Suppressor macrophage treated with lipopolysaccharide for 1 hour (primary cell): ENCODE results near the gene GALNT7.

Experiments used
- DNase-seq, 3 donors: peaks; one replicate each; pipeline ENCODE4 v3.0.0-alpha.2; 2020 to 2022

The GALNT7 gene

GRCh38 chr4:173265751-173266150, 97.1 kb downstream of the GALNT7 start:
- no peak for DNase-seq

DNA sequence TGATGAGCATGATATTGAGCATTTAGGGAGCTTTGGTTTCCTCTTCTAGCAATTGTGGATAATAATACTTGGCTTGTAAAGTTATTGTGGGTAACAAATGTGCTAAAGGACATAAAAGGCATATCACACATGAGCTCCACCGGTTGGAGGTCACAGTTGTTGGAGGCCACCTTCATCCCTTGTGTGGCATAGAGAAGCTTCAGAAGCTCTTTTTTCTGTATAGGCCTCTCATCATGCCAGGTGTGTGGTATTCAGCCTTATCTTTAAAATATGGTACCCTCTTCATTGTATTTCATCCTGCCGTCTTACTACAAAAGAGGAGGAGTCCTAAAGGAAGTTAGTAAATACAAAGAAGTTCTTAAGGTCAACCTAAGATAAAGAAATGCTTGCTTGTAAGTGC, 99.1 kb downstream of the GALNT7 start:
- DNase-seq, result no peak

- DNase-seq, result no peak
These were observed 100.7 kb downstream of the GALNT7 start for GRCh38 chr4:173269280-173269679.

DNA sequence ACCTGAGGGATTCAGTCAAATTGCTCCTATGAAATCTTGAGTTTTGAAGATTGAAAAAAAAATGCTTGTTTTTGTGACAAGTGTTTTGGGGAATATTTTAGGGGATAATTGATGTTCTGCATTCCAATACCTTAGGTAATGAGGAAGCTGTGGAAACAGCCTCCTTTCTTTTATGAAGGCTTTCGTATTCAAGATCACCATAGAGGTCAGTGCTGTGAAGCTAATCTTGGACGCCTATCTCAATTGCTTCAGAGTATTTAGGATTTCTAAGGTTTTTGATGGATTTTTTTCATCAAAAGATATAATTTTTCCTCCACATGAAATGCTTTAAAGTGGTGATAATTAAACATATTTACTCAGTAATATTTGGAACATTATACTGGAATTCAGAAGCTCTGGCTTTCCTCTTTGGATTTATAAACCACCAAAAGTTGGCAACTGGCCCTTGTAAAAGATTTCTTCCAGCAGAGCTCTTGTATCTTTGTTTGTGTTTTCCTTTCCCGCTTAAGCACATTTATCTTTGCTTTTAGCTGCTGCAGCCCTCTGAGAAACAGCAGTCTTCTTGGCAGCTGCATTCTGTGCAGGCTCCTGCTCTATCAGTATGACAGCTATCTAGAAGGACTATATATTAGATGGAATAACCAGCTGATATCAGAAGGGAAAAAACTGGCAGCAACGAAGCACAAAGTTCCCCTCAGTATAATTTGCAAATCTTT, 101.9 kb downstream of the GALNT7 start:
- DNase-seq, result no peak

DNA sequence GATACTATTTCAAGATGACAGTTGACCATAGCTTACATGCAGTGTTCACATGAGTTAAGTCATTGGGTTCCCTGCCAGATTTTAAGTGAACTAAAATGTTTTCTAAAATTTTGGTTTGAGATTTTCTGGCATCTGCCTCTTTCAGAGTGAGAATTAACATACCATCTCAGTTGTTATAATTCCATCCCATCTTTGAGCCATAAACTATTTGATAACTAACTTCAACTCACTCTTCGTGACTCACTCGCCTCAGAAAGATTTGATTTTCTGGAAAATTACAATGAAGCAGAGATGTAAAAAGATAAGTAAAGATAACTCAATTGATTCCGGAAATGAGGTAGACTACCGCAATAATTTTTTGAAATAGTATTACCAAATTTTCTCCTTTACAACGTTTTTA, 103.7 kb downstream of the GALNT7 start:
- DNase-seq, result no peak

GRCh38 chr4:173272996-173273395, 104.4 kb downstream of the GALNT7 start:
- DNase-seq, result peak; percentile 27 to 69 (median 67)

GRCh38 chr4:173273941-173274340, 105.3 kb downstream of the GALNT7 start:
- DNase-seq, result no peak

DNA sequence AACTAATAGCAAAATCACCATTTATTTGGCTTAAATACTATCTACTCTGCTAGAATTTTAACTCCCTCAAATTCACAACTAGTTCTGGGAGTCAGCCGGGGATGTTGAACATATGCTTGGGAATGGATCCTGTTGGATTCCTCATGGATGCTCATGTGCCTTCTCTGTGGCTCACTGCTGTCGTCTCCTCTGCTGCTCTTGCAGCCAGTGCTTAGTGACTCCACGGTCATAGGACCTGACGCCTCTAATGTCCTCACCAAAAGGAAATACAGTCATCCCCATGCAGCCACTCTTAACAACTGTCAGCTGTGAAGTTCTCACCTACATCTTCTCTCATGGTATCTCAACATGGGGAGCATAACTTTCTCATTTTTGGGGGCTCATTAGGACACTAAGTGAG, 106.1 kb downstream of the GALNT7 start:
- no peak for DNase-seq

- no peak for DNase-seq
These were observed 106.5 kb downstream of the GALNT7 start for GRCh38 chr4:173275150-173275549.

- DNase-seq, result no peak
These were observed 108.7 kb downstream of the GALNT7 start for GRCh38 chr4:173277340-173277739.

- no peak for DNase-seq
These were observed 112.4 kb downstream of the GALNT7 start for GRCh38 chr4:173280998-173281397.

DNA sequence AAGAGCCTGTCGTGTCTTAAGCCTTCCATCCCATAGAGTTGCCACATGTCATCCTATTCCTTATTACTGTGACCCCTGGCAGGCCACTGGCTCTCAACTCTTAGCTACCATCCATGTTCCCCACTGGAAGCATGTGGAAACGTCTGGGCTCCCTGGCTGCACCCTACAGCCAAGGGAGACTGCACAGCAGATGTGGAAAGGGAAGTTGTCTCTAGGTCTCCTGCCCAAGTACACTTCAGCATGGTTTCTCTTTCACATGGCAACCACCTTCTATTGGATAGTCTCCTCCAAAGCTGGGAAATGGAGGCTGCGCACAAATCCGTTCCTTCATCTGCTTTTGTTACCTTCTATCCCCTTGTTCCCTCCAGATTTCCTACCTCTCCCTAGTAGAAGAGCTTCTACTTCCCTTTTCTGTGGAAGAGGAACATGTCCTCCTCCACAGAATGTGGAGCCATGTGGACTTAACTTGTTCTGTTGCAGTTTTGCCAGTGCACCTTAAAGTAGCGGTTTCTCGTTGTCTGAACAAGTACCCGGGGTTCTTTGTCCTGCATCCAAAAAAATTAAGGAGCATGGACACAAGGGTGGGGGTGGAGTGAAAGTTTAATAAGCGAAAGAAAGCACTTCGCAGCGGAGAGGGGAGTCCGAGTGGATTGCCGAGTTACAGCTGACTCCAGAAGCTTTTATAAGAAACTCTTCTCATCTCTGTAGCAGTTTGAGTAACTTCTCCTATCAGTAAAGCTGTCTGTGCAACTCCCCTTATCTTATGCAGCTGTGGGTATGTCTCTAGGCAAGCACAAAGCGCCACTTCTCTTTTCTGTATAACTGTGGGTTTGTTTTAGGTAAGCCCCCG, 113.0 kb downstream of the GALNT7 start:
- DNase-seq, result no peak

- no peak for DNase-seq
These were observed 113.6 kb downstream of the GALNT7 start for GRCh38 chr4:173282256-173282562.

DNA sequence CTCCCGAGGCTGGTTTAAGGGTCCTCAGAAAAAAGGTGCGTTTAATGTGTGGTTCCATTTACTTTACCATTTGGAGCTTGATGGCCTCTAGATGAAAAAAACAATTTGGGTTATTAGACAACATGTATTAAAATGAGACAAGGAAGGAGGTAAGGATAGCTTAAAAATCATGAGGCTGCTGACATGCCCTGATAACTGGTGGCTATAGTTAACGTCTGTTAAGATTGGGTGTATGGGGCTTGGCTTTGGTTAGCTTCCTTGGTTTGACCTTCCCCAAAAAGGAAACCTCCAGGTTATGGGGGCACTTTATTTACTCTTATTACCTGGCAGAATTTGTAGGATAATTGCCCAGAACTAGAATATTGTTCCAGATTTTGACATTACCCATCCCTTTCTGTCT, 114.0 kb downstream of the GALNT7 start:
- no peak for DNase-seq

DNA sequence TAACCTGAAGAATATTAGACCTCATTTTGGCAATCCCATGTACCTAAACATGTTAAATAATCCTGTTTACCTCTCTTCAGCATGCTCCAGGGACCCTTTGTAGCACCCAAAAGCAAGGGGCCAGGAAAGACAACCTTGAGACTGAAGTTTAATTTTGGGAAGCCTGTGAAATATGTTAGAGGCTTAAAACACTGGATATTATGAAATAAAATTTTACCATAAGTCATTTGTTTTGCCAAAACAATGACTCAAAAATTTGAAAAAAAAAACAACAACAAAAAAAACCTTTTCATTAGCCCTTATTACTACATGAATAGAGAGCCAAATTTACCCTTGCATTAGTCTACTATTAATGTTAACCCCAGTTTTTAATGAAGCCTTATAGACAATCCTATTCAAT, 115.9 kb downstream of the GALNT7 start:
- no peak for DNase-seq

GRCh38 chr4:173287486-173287885, 118.9 kb downstream of the GALNT7 start:
- DNase-seq, result no peak

GRCh38 chr4:173288296-173288695, 119.7 kb downstream of the GALNT7 start:
- peak; percentile 77 to 84 (median 81) for DNase-seq

- peak in 1 of 3 donors; percentile 23 for DNase-seq
These were observed 120.2 kb downstream of the GALNT7 start for GRCh38 chr4:173288698-173289352.

DNA sequence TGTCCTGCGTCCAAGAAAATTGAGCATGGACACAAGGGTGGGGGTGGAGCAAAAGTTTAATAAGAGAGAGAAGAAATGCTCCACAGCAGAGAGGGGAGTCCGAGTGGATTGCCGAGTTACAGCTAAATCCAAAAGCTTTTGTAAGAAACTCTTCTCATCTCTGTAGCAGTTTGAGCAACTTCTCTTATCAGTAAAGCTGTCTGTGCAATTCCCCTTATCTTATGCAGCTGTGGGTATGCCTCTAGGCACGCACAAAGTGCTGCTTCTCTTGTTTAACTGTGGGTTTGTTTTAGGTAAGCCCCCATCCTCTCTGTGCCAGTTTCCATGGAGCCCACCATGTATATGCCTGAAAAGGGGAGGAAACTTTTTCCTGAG, 120.7 kb downstream of the GALNT7 start:
- no peak for DNase-seq

DNA sequence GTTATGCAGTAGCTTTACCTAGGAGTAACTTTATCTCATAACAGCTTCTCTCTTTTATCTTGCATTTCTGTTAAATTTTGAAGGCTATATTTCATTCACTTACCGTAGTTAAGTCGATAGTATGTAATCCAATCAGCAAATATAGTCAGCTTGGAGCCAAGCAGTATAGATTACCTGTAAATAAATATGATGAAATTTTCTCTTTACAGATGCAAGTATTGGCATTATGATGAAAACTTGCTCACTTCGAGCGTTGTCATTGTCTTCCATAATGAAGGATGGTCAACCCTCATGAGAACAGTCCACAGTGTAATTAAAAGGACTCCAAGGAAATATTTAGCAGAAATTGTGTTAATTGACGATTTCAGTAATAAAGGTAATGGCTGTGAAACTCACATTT, 123.3 kb downstream of the GALNT7 start:
- no peak for DNase-seq

DNA sequence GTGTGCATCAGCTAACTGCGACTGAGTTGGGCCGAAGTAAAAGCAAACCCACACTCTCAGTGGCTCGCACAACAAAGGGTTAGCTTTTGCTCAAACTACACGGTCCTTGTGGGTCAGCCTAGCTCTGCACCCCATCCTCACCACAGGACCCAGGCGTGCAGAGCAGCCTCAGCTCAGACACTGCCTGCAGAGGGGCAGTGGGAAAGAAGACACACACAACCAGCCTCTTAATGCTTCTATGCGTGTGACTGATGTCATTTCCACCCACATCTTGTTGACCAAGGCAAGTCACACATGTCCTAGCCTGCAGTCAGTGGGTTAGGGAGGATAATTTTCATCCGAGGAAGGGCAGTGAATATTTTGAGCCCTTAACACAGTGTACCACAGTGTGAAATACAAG, 125.1 kb downstream of the GALNT7 start:
- no peak for DNase-seq

DNA sequence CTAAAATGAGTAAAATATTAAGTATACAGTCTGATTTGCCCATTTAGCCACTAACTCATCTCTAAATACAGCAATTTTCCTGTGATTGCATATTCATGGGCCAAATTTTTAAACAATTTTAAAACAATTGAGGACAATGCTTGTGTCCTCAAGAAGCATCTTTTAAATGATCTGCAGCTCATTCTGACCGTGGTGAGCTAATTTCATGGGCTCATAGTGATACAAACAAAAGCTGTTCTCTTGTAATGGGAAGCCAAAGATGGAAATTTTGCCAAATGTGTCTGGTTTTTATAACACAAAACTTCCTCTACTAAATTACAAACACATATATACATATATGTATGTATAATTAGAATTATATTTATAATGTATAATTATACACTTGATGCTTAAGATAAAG, 125.8 kb downstream of the GALNT7 start:
- DNase-seq, result no peak

DNA sequence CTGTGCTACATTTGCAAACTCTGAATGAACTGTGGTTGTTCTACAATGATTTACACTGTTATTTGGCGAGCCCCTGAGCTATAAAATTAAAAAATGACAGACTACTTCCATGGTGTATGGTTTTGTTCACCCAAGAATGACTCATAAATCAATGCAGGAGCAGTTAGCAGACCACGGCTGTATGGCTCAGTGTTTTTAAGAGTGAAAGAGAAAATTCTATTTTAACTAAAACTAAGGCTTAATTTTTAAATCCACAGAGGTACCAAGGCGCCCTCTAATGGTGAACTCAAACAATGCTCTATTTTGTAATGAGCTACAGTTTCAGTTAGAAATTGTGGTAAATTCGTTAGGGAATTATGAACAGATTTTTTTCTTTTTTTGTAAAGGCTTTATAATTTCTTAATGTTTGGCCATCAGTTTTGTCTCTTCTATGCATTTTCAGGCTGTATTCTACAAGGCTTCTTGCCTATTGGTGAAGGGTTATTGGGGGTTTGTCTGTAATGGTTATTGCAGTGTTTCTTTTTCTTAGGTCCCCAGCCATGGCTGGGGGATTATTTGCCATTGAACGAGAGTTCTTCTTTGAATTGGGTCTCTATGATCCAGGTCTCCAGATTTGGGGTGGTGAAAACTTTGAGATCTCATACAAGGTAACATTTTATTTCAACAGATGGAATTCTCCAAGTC, 133.0 kb downstream of the GALNT7 start:
- peak; percentile 59 to 71 (median 71) for DNase-seq
